HEK293 (cell line): Measurements from ENCODE around the gene HIPK1.

Source experiments
- GLI2 ChIP-seq: fragments of 450-650 bp; formaldehyde crosslinking; IDR thresholded peaks from 2 replicates; pipeline ENCODE4; 2017; ENCODE audit warnings: missing biosample characterization, missing genetic modification characterization, low read depth, borderline replicate concordance
- HOXD13 ChIP-seq: sonication (generic); formaldehyde crosslinking; IDR thresholded peaks from 2 replicates; pipeline ENCODE4 v1.8.0; 2022; ENCODE audit warnings: missing genetic modification reagents, borderline replicate concordance
- MZF1 ChIP-seq: fragments of 450-650 bp; formaldehyde crosslinking; IDR thresholded peaks from 2 replicates; pipeline ENCODE4 v1.5.1; 2017; ENCODE audit warnings: missing biosample characterization, missing genetic modification characterization, borderline replicate concordance
- SCRT2 ChIP-seq: fragments of 450-650 bp; formaldehyde crosslinking; IDR thresholded peaks from 2 replicates; pipeline ENCODE4 v1.5.1; 2016; ENCODE audit warnings: missing biosample characterization, missing genetic modification characterization
- TRIM28 ChIP-seq: IDR thresholded peaks from 2 replicates; pipeline ENCODE4 v1.6.1; 2011; ENCODE audit warnings: low read length, control low read depth, borderline replicate concordance
- WT1 ChIP-seq: fragments of 450-650 bp; formaldehyde crosslinking; IDR thresholded peaks from 2 replicates; pipeline ENCODE4 v1.5.1; 2016; ENCODE audit warnings: missing biosample characterization, missing genetic modification characterization
- ZBTB21 ChIP-seq: fragments of 450-650 bp; formaldehyde crosslinking; IDR thresholded peaks from 2 replicates; pipeline ENCODE4 v1.5.1; 2017; ENCODE audit warnings: missing biosample characterization, missing genetic modification characterization
- ZBTB8A ChIP-seq: fragments of 450-650 bp; formaldehyde crosslinking; IDR thresholded peaks from 2 replicates; pipeline ENCODE4 v1.5.1; 2016; ENCODE audit warnings: missing biosample characterization, missing genetic modification characterization
- ZEB2 ChIP-seq: fragments of 450-650 bp; formaldehyde crosslinking; IDR thresholded peaks from 2 replicates; pipeline ENCODE4 v1.5.1; 2016; ENCODE audit warnings: missing biosample characterization, missing genetic modification characterization
- ZFP37 ChIP-seq: fragments of 450-650 bp; formaldehyde crosslinking; IDR thresholded peaks from 2 replicates; pipeline ENCODE4 v1.5.1; 2016; ENCODE audit warnings: missing biosample characterization, missing genetic modification characterization
- ZFP41 ChIP-seq: fragments of 450-650 bp; formaldehyde crosslinking; IDR thresholded peaks from 2 replicates; pipeline ENCODE4 v1.5.1; 2016; ENCODE audit warnings: missing biosample characterization, missing genetic modification characterization, borderline replicate concordance
- ZNF10 ChIP-seq: fragments of 450-650 bp; formaldehyde crosslinking; IDR thresholded peaks from 2 replicates; pipeline ENCODE4 v1.5.1; 2017; ENCODE audit warnings: missing biosample characterization, missing genetic modification characterization
- ZNF19 ChIP-seq: fragments of 450-650 bp; formaldehyde crosslinking; IDR thresholded peaks from 2 replicates; pipeline ENCODE4; 2016; ENCODE audit warnings: missing biosample characterization, missing genetic modification characterization, low read depth
- ZNF214 ChIP-seq: fragments of 450-650 bp; formaldehyde crosslinking; IDR thresholded peaks from 2 replicates; pipeline ENCODE4 v1.5.1; 2017; ENCODE audit warnings: missing biosample characterization, mild to moderate bottlenecking, missing genetic modification characterization, borderline replicate concordance
- ZNF26 ChIP-seq: fragments of 450-650 bp; formaldehyde crosslinking; IDR thresholded peaks from 2 replicates; pipeline ENCODE4 v1.5.1; 2016; ENCODE audit warnings: missing biosample characterization, missing genetic modification characterization
- ZNF280C ChIP-seq: fragments of 450-650 bp; formaldehyde crosslinking; IDR thresholded peaks from 2 replicates; pipeline ENCODE4 v1.5.1; 2016; ENCODE audit warnings: missing biosample characterization, missing genetic modification characterization
- ZNF335 ChIP-seq: fragments of 450-650 bp; formaldehyde crosslinking; conservative IDR thresholded peaks from 2 replicates; pipeline ENCODE4 v1.5.1; 2016; ENCODE audit warnings: missing biosample characterization, missing genetic modification characterization
- ZNF37A ChIP-seq: fragments of 450-650 bp; IDR thresholded peaks from 2 replicates; pipeline ENCODE4 v1.5.1; 2018; ENCODE audit warnings: missing biosample characterization, missing genetic modification characterization
- ZNF416 ChIP-seq: fragments of 450-650 bp; formaldehyde crosslinking; IDR thresholded peaks from 2 replicates; pipeline ENCODE4 v1.5.1; 2016; ENCODE audit warnings: missing biosample characterization, missing genetic modification characterization
- ZNF423 ChIP-seq: fragments of 450-650 bp; formaldehyde crosslinking; IDR thresholded peaks from 2 replicates; pipeline ENCODE4 v1.5.1; 2016; ENCODE audit warnings: missing biosample characterization, missing genetic modification characterization
- ZNF433 ChIP-seq: fragments of 450-650 bp; formaldehyde crosslinking; IDR thresholded peaks from 2 replicates; pipeline ENCODE4 v1.5.1; 2016; ENCODE audit warnings: missing biosample characterization, missing genetic modification characterization, low read depth
- ZNF501 ChIP-seq: fragments of 450-650 bp; formaldehyde crosslinking; IDR thresholded peaks from 2 replicates; pipeline ENCODE4 v1.5.1; 2016; ENCODE audit warnings: missing biosample characterization, missing genetic modification characterization
- ZNF548 ChIP-seq: fragments of 450-650 bp; formaldehyde crosslinking; IDR thresholded peaks from 2 replicates; pipeline ENCODE4 v1.5.1; 2016; ENCODE audit warnings: missing biosample characterization, missing genetic modification characterization
- ZNF558 ChIP-seq: fragments of 450-650 bp; formaldehyde crosslinking; IDR thresholded peaks from 2 replicates; pipeline ENCODE4 v1.5.1; 2016; ENCODE audit warnings: missing biosample characterization, missing genetic modification characterization
- ZNF600 ChIP-seq: fragments of 450-650 bp; formaldehyde crosslinking; IDR thresholded peaks from 2 replicates; pipeline ENCODE4 v1.5.1; 2016; ENCODE audit warnings: missing biosample characterization, missing genetic modification characterization
- ZNF658 ChIP-seq: fragments of 450-650 bp; formaldehyde crosslinking; IDR thresholded peaks from 2 replicates; pipeline ENCODE4; 2016; ENCODE audit warnings: missing biosample characterization, missing genetic modification characterization
- ZNF704 ChIP-seq: fragments of 450-650 bp; formaldehyde crosslinking; IDR thresholded peaks from 2 replicates; pipeline ENCODE4 v1.5.1; 2016; ENCODE audit warnings: missing biosample characterization, missing genetic modification characterization
- TF ChIP-seq, protein P1 (sequence below): fragments of 450-650 bp; formaldehyde crosslinking; IDR thresholded peaks from 2 replicates; pipeline ENCODE4 v1.5.1; 2016; ENCODE audit warnings: missing biosample characterization, missing genetic modification characterization, low read depth
- TF ChIP-seq, protein P2 (sequence below): sonication (generic); formaldehyde crosslinking; IDR thresholded peaks from 2 replicates; pipeline ENCODE4 v1.8.1; 2022; ENCODE audit warnings: mild to moderate bottlenecking, moderate library complexity, missing genetic modification reagents

Gene HIPK1

DNA sequence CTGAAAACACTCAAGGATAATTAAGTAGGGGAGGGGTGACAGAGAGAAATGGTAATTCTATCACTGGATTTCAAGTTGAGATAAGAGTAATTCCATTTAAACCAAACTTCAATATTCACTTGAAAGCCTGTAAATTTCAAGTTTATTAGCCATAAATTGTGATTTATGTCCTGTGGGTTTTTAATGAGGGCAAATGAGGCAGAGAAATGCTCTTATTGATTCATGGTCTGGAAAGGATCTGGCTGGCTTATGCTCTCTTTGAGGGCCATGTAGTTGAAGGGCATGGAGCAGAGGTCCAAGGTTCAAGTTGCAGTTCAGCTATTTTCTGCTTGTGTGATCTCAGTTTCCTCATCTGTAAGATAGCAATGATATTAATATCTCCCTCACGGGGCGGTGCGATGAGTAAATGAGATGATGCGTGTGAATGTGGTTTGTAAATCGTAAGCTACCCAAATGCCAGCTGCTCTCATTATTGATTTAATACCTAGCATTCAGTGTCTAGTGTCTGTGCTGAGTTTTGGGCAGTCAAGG lies 62.4 kb downstream of the HIPK1 start (continued):
- no peak for TF ChIP-seq ZNF280C (tag by site-specific recombination)
- TF ChIP-seq ZNF548 (tag by site-specific recombination): no peak
- peak; percentile 88 for TF ChIP-seq GLI2 (tag by site-specific recombination)
- TF ChIP-seq WT1 (tag by site-specific recombination): peak; percentile 91
- no peak for TF ChIP-seq ZNF433
- no peak for TF ChIP-seq ZNF26
- TF ChIP-seq, protein P1, sequence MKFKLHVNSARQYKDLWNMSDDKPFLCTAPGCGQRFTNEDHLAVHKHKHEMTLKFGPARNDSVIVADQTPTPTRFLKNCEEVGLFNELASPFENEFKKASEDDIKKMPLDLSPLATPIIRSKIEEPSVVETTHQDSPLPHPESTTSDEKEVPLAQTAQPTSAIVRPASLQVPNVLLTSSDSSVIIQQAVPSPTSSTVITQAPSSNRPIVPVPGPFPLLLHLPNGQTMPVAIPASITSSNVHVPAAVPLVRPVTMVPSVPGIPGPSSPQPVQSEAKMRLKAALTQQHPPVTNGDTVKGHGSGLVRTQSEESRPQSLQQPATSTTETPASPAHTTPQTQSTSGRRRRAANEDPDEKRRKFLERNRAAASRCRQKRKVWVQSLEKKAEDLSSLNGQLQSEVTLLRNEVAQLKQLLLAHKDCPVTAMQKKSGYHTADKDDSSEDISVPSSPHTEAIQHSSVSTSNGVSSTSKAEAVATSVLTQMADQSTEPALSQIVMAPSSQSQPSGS (tag by site-specific recombination): no peak
- no peak for TF ChIP-seq ZFP41
- no peak for TF ChIP-seq ZNF658 (tag by site-specific recombination)
- no peak for TF ChIP-seq ZNF10
- TF ChIP-seq HOXD13 (CRISPR knock-in tag): 0 out of 2 replicates have a peak, but pooled peaks have one; percentile 46
- no peak for TF ChIP-seq ZNF335 (tag by site-specific recombination)
- no peak for TF ChIP-seq ZNF704
- peak; percentile 70 for TF ChIP-seq ZBTB8A (tag by site-specific recombination)
- peak; percentile 88 for TF ChIP-seq ZEB2 (tag by site-specific recombination)
- no peak for TF ChIP-seq ZNF19
- peak; percentile 69 for TF ChIP-seq ZNF558 (tag by site-specific recombination)
- TF ChIP-seq ZNF600 (tag by site-specific recombination): no peak
- TF ChIP-seq MZF1 (tag by site-specific recombination): no peak; the same call in 1 of the 2 replicates
- TF ChIP-seq ZNF423: no peak
- no peak for TF ChIP-seq ZNF214
- no peak for TF ChIP-seq ZNF416 (tag by site-specific recombination)
- TF ChIP-seq SCRT2 (tag by site-specific recombination): no peak
- no peak for TF ChIP-seq ZNF37A (tag by site-specific recombination)
- no peak for TF ChIP-seq TRIM28
- TF ChIP-seq ZFP37: no peak
- TF ChIP-seq, protein P2, sequence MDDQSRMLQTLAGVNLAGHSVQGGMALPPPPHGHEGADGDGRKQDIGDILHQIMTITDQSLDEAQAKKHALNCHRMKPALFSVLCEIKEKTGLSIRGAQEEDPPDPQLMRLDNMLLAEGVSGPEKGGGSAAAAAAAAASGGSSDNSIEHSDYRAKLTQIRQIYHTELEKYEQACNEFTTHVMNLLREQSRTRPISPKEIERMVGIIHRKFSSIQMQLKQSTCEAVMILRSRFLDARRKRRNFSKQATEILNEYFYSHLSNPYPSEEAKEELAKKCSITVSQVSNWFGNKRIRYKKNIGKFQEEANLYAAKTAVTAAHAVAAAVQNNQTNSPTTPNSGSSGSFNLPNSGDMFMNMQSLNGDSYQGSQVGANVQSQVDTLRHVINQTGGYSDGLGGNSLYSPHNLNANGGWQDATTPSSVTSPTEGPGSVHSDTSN (CRISPR knock-in tag): no peak
- 0 out of 2 replicates have a peak, but pooled peaks have one; percentile 31 for TF ChIP-seq ZBTB21 (tag by site-specific recombination)
- TF ChIP-seq ZNF501 (tag by site-specific recombination): peak; percentile 63; the same call in 1 of the 2 replicates
